Fibroblast of pulmonary artery (primary cell): ENCODE measurements around the gene NDUFC2.
"Not testable (repeated sequence)": the region's sequence is repeated elsewhere in the genome, so short reads cannot be mapped to it uniquely, and the experiment has no call there.

Experiments used
- DNase-seq: peaks from one replicate; pipeline ENCODE4 v3.0.0-alpha.2; 2010; ENCODE audit warnings: low read depth
- H3K4me3 ChIP-seq: replicated peaks from 2 replicates; pipeline ENCODE4 v1.5.1; 2011; ENCODE audit warnings: low read depth, mild to moderate bottlenecking, control low read depth, low read length, moderate library complexity
- CTCF ChIP-seq: IDR thresholded peaks from 2 replicates; pipeline ENCODE4 v1.5.1; 2011; ENCODE audit warnings: mild to moderate bottlenecking, control low read depth, low read length, inconsistent platforms; ENCODE audit errors: missing control alignments

NDUFC2 gene

GRCh38 chr11:78061088-78061920 lies 18.4 kb downstream of the NDUFC2 start:
- TF ChIP-seq CTCF, result no peak
- no peak overlapping the region for H3K4me3 ChIP-seq
- peak; percentile 31 for DNase-seq

GRCh38 chr11:78060533-78060932 lies 19.1 kb downstream of the NDUFC2 start:
- no peak for TF ChIP-seq CTCF
- DNase-seq, result no peak
- no peak overlapping the region for H3K4me3 ChIP-seq

GRCh38 chr11:78059749-78060328 lies 19.8 kb downstream of the NDUFC2 start:
- DNase-seq, H3K4me3 ChIP-seq: not testable (repeated sequence)

- H3K4me3 ChIP-seq, result no peak overlapping the region
- TF ChIP-seq CTCF, result no peak
- DNase-seq, result no peak
These were observed 22.1 kb downstream of the NDUFC2 start for GRCh38 chr11:78057462-78058055.

GRCh38 chr11:78056093-78056492 lies 23.6 kb downstream of the NDUFC2 start:
- no peak for DNase-seq
- no peak for TF ChIP-seq CTCF
- no peak overlapping the region for H3K4me3 ChIP-seq

- no peak for TF ChIP-seq CTCF
- H3K4me3 ChIP-seq, result no peak overlapping the region
- no peak for DNase-seq
These were observed 24.7 kb downstream of the NDUFC2 start for GRCh38 chr11:78054971-78055370.

GRCh38 chr11:78050964-78051831 lies 28.5 kb downstream of the NDUFC2 start:
- peak; percentile 70 for DNase-seq
- no peak overlapping the region for H3K4me3 ChIP-seq

More at GRCh38 chr11:78050964-78051831, 28.5 kb downstream of the NDUFC2 start:
- no peak for TF ChIP-seq CTCF
